Stimulated activated memory B cell treated with anti-CD40 and anti-IgM and Interleukin-4, amounts not matched to agents 10 μg/mL and 1 μg/mL and 100 μg/mL, for 72 hours (primary cell): ENCODE measurements around the gene KRTAP19-3.
"Not testable (repeated sequence)": the region's sequence is repeated elsewhere in the genome, so short reads cannot be mapped to it uniquely, and the experiment has no call there.

Experiments used
- ATAC-seq: fragments of 150-1000 bp; cut with Tn5 transposase; 2 replicates; pipeline ENCODE4 v1.10.0; 2021
- H3K27ac Mint-ChIP-seq: one replicate; pipeline ENCODE4 v1.8.0; 2022; ENCODE audit warnings: mild to moderate bottlenecking, mixed read lengths
- H3K27me3 Mint-ChIP-seq: one replicate; pipeline ENCODE4 v1.8.0; 2022; ENCODE audit warnings: mixed read lengths
- H3K36me3 Mint-ChIP-seq: one replicate; pipeline ENCODE4 v1.8.0; 2022; ENCODE audit warnings: mixed read lengths
- H3K4me1 Mint-ChIP-seq: one replicate; pipeline ENCODE4 v1.8.0; 2022; ENCODE audit warnings: mixed read lengths
- H3K4me3 Mint-ChIP-seq: one replicate; pipeline ENCODE4 v1.8.0; 2022; ENCODE audit warnings: mild to moderate bottlenecking, moderate library complexity, mixed read lengths
- H3K9me3 Mint-ChIP-seq: one replicate; pipeline ENCODE4 v1.8.0; 2022; ENCODE audit warnings: mixed read lengths

Gene KRTAP19-3

GRCh38 chr21:30491963-30492428, at the start of gene KRTAP19-3:
TSS of gene KRTAP19-3 (minus strand) at chr21:30492013. CDS start at chr21:30491957, 56 bp downstream.
- Mint-ChIP-seq H3K36me3 (no peaks in the 10 kb centered on the region), H3K9me3 (peaks cover 3% of the 10 kb centered on the region), H3K27ac (no peak within 1 kb of the TSS), H3K4me3 (no peak within 1 kb of the TSS), H3K27me3 (no peaks in the 10 kb centered on the region), H3K4me1 (no peaks in the 10 kb centered on the region)
- no peak for ATAC-seq

- no peak for ATAC-seq
- H3K4me3 Mint-ChIP-seq = no peak overlapping the region
- no peak overlapping the region for H3K27ac Mint-ChIP-seq
- no peaks in the 10 kb centered on the region for H3K36me3 Mint-ChIP-seq
- H3K9me3 Mint-ChIP-seq = peaks cover 3% of the 10 kb centered on the region
- no peaks in the 10 kb centered on the region for H3K27me3 Mint-ChIP-seq
- no peaks in the 10 kb centered on the region for H3K4me1 Mint-ChIP-seq
Observed at GRCh38 chr21:30518876-30519275, 27.1 kb upstream of the KRTAP19-3 start.

- no peak for ATAC-seq
- H3K36me3 Mint-ChIP-seq = no peaks in the 10 kb centered on the region
- no peaks in the 10 kb centered on the region for H3K4me1 Mint-ChIP-seq
- no peak overlapping the region for H3K4me3 Mint-ChIP-seq
- peaks cover 3% of the 10 kb centered on the region for H3K9me3 Mint-ChIP-seq
- no peaks in the 10 kb centered on the region for H3K27me3 Mint-ChIP-seq
- no peak overlapping the region for H3K27ac Mint-ChIP-seq
Observed at GRCh38 chr21:30515681-30516080, 23.9 kb upstream of the KRTAP19-3 start.

- H3K9me3 Mint-ChIP-seq, H3K27ac Mint-ChIP-seq, H3K4me3 Mint-ChIP-seq, H3K27me3 Mint-ChIP-seq, H3K36me3 Mint-ChIP-seq, H3K4me1 Mint-ChIP-seq, ATAC-seq: not testable (repeated sequence)
Observed at GRCh38 chr21:30505621-30506205, 13.9 kb upstream of the KRTAP19-3 start.

GRCh38 chr21:30502041-30502440, 10.2 kb upstream of the KRTAP19-3 start, which contains the start of gene KRTAP19-5:
TSS of gene KRTAP19-5 (minus strand) at chr21:30502141. CDS start at chr21:30502090, 51 bp downstream.
- ATAC-seq = no peak
- no peaks in the 10 kb centered on the region for H3K4me1 Mint-ChIP-seq
- H3K36me3 Mint-ChIP-seq = no peaks in the 10 kb centered on the region
- no peak within 1 kb of the TSS for H3K27ac Mint-ChIP-seq
- H3K27me3 Mint-ChIP-seq = no peaks in the 10 kb centered on the region
- no peaks in the 10 kb centered on the region for H3K9me3 Mint-ChIP-seq
- H3K4me3 Mint-ChIP-seq = no peak within 1 kb of the TSS

GRCh38 chr21:30497065-30497464, 5.3 kb upstream of the KRTAP19-3 start, which contains the start of gene KRTAP19-4:
TSS of gene KRTAP19-4 (minus strand) at chr21:30497165. CDS start at chr21:30497110, 55 bp downstream.
- ATAC-seq = no peak
- no peaks in the 10 kb centered on the region for H3K36me3 Mint-ChIP-seq
- H3K27me3 Mint-ChIP-seq = no peaks in the 10 kb centered on the region
- peaks cover 3% of the 10 kb centered on the region for H3K9me3 Mint-ChIP-seq
- no peak within 1 kb of the TSS for H3K27ac Mint-ChIP-seq
- H3K4me3 Mint-ChIP-seq = no peak within 1 kb of the TSS
- H3K4me1 Mint-ChIP-seq = no peaks in the 10 kb centered on the region

GRCh38 chr21:30487336-30487735, 4.5 kb downstream of the KRTAP19-3 start, which contains the start of gene KRTAP19-2:
TSS of gene KRTAP19-2 (minus strand) at chr21:30487436. CDS start at chr21:30487348, 88 bp downstream.
- H3K27me3 Mint-ChIP-seq = no peaks in the 10 kb centered on the region
- H3K9me3 Mint-ChIP-seq = peaks cover 8% of the 10 kb centered on the region

GRCh38 chr21:30486180-30486579, 5.6 kb downstream of the KRTAP19-3 start:
- H3K36me3 Mint-ChIP-seq = no peaks in the 10 kb centered on the region
- H3K27me3 Mint-ChIP-seq = no peaks in the 10 kb centered on the region
- no peak for ATAC-seq
- H3K9me3 Mint-ChIP-seq = peaks cover 8% of the 10 kb centered on the region
- no peak overlapping the region for H3K27ac Mint-ChIP-seq
- H3K4me3 Mint-ChIP-seq = no peak overlapping the region
- H3K4me1 Mint-ChIP-seq = no peaks in the 10 kb centered on the region

More at GRCh38 chr21:30487336-30487735, 4.5 kb downstream of the KRTAP19-3 start, which contains the start of gene KRTAP19-2:
- H3K4me3 Mint-ChIP-seq = no peak within 1 kb of the TSS
- no peaks in the 10 kb centered on the region for H3K4me1 Mint-ChIP-seq
- no peak for ATAC-seq
- H3K36me3 Mint-ChIP-seq = no peaks in the 10 kb centered on the region
- H3K27ac Mint-ChIP-seq = no peak within 1 kb of the TSS

- H3K36me3 Mint-ChIP-seq = no peaks in the 10 kb centered on the region
- peaks cover 11% of the 10 kb centered on the region for H3K9me3 Mint-ChIP-seq
- no peaks in the 10 kb centered on the region for H3K27me3 Mint-ChIP-seq
- ATAC-seq = no peak
- H3K27ac Mint-ChIP-seq = no peak overlapping the region
- no peak overlapping the region for H3K4me3 Mint-ChIP-seq
- H3K4me1 Mint-ChIP-seq = no peaks in the 10 kb centered on the region
Observed at GRCh38 chr21:30482130-30482529, 9.7 kb downstream of the KRTAP19-3 start.

- H3K9me3 Mint-ChIP-seq = peaks cover 3% of the 10 kb centered on the region
- no peaks in the 10 kb centered on the region for H3K4me1 Mint-ChIP-seq
- H3K27ac Mint-ChIP-seq = no peak within 1 kb of the TSS
- no peak for ATAC-seq
- no peaks in the 10 kb centered on the region for H3K27me3 Mint-ChIP-seq
- no peaks in the 10 kb centered on the region for H3K36me3 Mint-ChIP-seq
- no peak within 1 kb of the TSS for H3K4me3 Mint-ChIP-seq
Observed at GRCh38 chr21:30480145-30480544, 11.7 kb downstream of the KRTAP19-3 start, which contains the start of gene KRTAP19-1. TSS of gene KRTAP19-1 (minus strand) at chr21:30480367. CDS start at chr21:30480317, 50 bp downstream.

- H3K36me3 Mint-ChIP-seq = no peaks in the 10 kb centered on the region
- H3K27ac Mint-ChIP-seq = no peak overlapping the region
- no peak for ATAC-seq
- no peaks in the 10 kb centered on the region for H3K4me1 Mint-ChIP-seq
- peaks cover 3% of the 10 kb centered on the region for H3K9me3 Mint-ChIP-seq
- no peaks in the 10 kb centered on the region for H3K27me3 Mint-ChIP-seq
- no peak overlapping the region for H3K4me3 Mint-ChIP-seq
Observed at GRCh38 chr21:30479259-30479658, 12.6 kb downstream of the KRTAP19-3 start.

GRCh38 chr21:30478004-30478403, 13.8 kb downstream of the KRTAP19-3 start:
- Mint-ChIP-seq H3K27ac (no peak overlapping the region), H3K4me3 (no peak overlapping the region), H3K4me1 (no peaks in the 10 kb centered on the region), H3K9me3 (peaks cover 3% of the 10 kb centered on the region), H3K36me3 (no peaks in the 10 kb centered on the region), H3K27me3 (no peaks in the 10 kb centered on the region)
- no peak for ATAC-seq

- no peak for ATAC-seq
- H3K36me3 Mint-ChIP-seq = no peaks in the 10 kb centered on the region
- no peak overlapping the region for H3K27ac Mint-ChIP-seq
- H3K9me3 Mint-ChIP-seq = peaks cover 7% of the 10 kb centered on the region
- H3K4me1 Mint-ChIP-seq = no peaks in the 10 kb centered on the region
- no peaks in the 10 kb centered on the region for H3K27me3 Mint-ChIP-seq
- no peak overlapping the region for H3K4me3 Mint-ChIP-seq
Observed at GRCh38 chr21:30468900-30469714, 22.7 kb downstream of the KRTAP19-3 start.

- Mint-ChIP-seq H3K36me3 (no peaks in the 10 kb centered on the region), H3K4me3 (no peak overlapping the region), H3K4me1 (no peaks in the 10 kb centered on the region), H3K27ac (no peak overlapping the region), H3K27me3 (no peaks in the 10 kb centered on the region), H3K9me3 (peaks cover 10% of the 10 kb centered on the region)
- no peak for ATAC-seq
Observed at GRCh38 chr21:30463713-30464112, 28.1 kb downstream of the KRTAP19-3 start.

- no peaks in the 10 kb centered on the region for H3K9me3 Mint-ChIP-seq
- no peaks in the 10 kb centered on the region for H3K4me1 Mint-ChIP-seq
- ATAC-seq = no peak
- H3K4me3 Mint-ChIP-seq = no peak overlapping the region
- no peaks in the 10 kb centered on the region for H3K27me3 Mint-ChIP-seq
- H3K36me3 Mint-ChIP-seq = no peaks in the 10 kb centered on the region
- no peak overlapping the region for H3K27ac Mint-ChIP-seq
Observed at GRCh38 chr21:30448514-30448913, 43.3 kb downstream of the KRTAP19-3 start.
